Loucy (cell line): ENCODE data around the gene MCU.
"Not testable (repeated sequence)": the region's sequence is repeated elsewhere in the genome, so short reads cannot be mapped to it uniquely, and the experiment has no call there.

Experiments
- H2AFZ ChIP-seq: fragments of 200-600 bp; sonication (generic); 2 replicates; pipeline ENCODE4 v1.6.0; 2016; ENCODE audit warnings: antibody characterized with exemption, mild to moderate bottlenecking, low read length, moderate library complexity
- H3F3A ChIP-seq: fragments of 200-600 bp; 2 replicates; pipeline ENCODE4 v1.6.0; 2016; ENCODE audit warnings: antibody characterized with exemption, low read depth, mild to moderate bottlenecking
- H3K27me3 ChIP-seq: fragments of 200-600 bp; sonication (generic); 2 replicates; pipeline ENCODE4 v1.6.1; 2014; ENCODE audit warnings: low read length, mild to moderate bottlenecking; ENCODE audit not compliant: insufficient read depth, poor library complexity, severe bottlenecking
- H3K36me3 ChIP-seq: fragments of 200-600 bp; sonication (generic); 2 replicates; pipeline ENCODE4 v1.6.1; 2016; ENCODE audit warnings: low read length; ENCODE audit not compliant: insufficient read depth
- H3K4me1 ChIP-seq: fragments of 200-600 bp; sonication (generic); 2 replicates; pipeline ENCODE4 v1.5.1; 2014; ENCODE audit warnings: low read length, mild to moderate bottlenecking; ENCODE audit not compliant: insufficient read depth, poor library complexity, severe bottlenecking
- H3K4me2 ChIP-seq: fragments of 200-600 bp; sonication (generic); 2 replicates; pipeline ENCODE4 v1.6.0; 2014; ENCODE audit warnings: antibody characterized with exemption, low read length, low read depth, mild to moderate bottlenecking; ENCODE audit not compliant: poor library complexity, severe bottlenecking
- H3K4me3 ChIP-seq: fragments of 200-600 bp; sonication (generic); 2 replicates; pipeline ENCODE4 v1.5.1; 2014; ENCODE audit warnings: low read length, mild to moderate bottlenecking, mixed read lengths; ENCODE audit not compliant: poor library complexity, severe bottlenecking
- H3K79me2 ChIP-seq: fragments of 200-600 bp; sonication (generic); 2 replicates; pipeline ENCODE4 v1.6.1; 2014; ENCODE audit warnings: low read length; ENCODE audit not compliant: insufficient read depth
- H3K9ac ChIP-seq: fragments of 200-600 bp; sonication (generic); 2 replicates; pipeline ENCODE4 v1.6.0; 2014; ENCODE audit warnings: mild to moderate bottlenecking, low read depth, low read length, moderate library complexity; ENCODE audit not compliant: poor library complexity, severe bottlenecking
- H3K9me2 ChIP-seq: fragments of 200-600 bp; sonication (generic); replicated peaks from 2 replicates; pipeline ENCODE4 v1.6.1; 2016; ENCODE audit warnings: low read depth, low read length, mixed read lengths
- H3K9me3 ChIP-seq: fragments of 200-600 bp; sonication (generic); 2 replicates; pipeline ENCODE4 v1.6.1; 2014; ENCODE audit warnings: mild to moderate bottlenecking, antibody characterized with exemption, low read length, low read depth; ENCODE audit not compliant: insufficient read depth
- H4K20me1 ChIP-seq: fragments of 200-600 bp; sonication (generic); 2 replicates; pipeline ENCODE4 v1.6.0; 2014; ENCODE audit warnings: antibody characterized with exemption, low read length, mild to moderate bottlenecking; ENCODE audit not compliant: insufficient read depth, poor library complexity, severe bottlenecking
- CTCF ChIP-seq: fragments of 200-600 bp; sonication (generic); conservative IDR thresholded peaks from 2 replicates; pipeline ENCODE4 v1.5.1; 2014; ENCODE audit warnings: mild to moderate bottlenecking, antibody characterized with exemption, low read length
- EZH2phosphoT487 ChIP-seq: fragments of 200-600 bp; IDR thresholded peaks from 2 replicates; pipeline ENCODE4 v1.6.1; 2018; ENCODE audit warnings: antibody characterized with exemption, mild to moderate bottlenecking, moderate library complexity, borderline replicate concordance

Gene MCU

GRCh38 chr10:72913287-72913686, 221.3 kb downstream of the MCU start:
- H3K9ac ChIP-seq: no peak overlapping the region
- TF ChIP-seq CTCF (no peak), EZH2phosphoT487 (no peak)
- no peaks in the 10 kb centered on the region for H3K79me2 ChIP-seq
- H3K9me3 ChIP-seq: no peaks in the 10 kb centered on the region
- no peak overlapping the region for H3K4me3 ChIP-seq
- no peaks in the 10 kb centered on the region for H3K4me1 ChIP-seq
- H3K4me2 ChIP-seq: no peak overlapping the region
- no peaks in the 10 kb centered on the region for H3F3A ChIP-seq
- H3K36me3 ChIP-seq: no peaks in the 10 kb centered on the region
- H2AFZ ChIP-seq: no peak overlapping the region
- H4K20me1 ChIP-seq: no peaks in the 10 kb centered on the region
- no peaks in the 10 kb centered on the region for H3K9me2 ChIP-seq
- H3K27me3 ChIP-seq: no peaks in the 10 kb centered on the region

- not testable (repeated sequence) for H3F3A ChIP-seq, H3K27me3 ChIP-seq, H3K9me2 ChIP-seq, H3K4me1 ChIP-seq, H3K36me3 ChIP-seq, H3K4me2 ChIP-seq, H3K9me3 ChIP-seq, H3K79me2 ChIP-seq, H3K9ac ChIP-seq, H3K4me3 ChIP-seq, H4K20me1 ChIP-seq, H2AFZ ChIP-seq
Observed at GRCh38 chr10:72917201-72917600, 225.3 kb downstream of the MCU start.

- not testable (repeated sequence) for H2AFZ ChIP-seq, H3K9me3 ChIP-seq, H3F3A ChIP-seq, H3K79me2 ChIP-seq, H3K4me1 ChIP-seq, H4K20me1 ChIP-seq, H3K4me2 ChIP-seq, H3K4me3 ChIP-seq, H3K27me3 ChIP-seq, H3K9me2 ChIP-seq, H3K36me3 ChIP-seq, H3K9ac ChIP-seq
Observed at GRCh38 chr10:72917803-72918332, 225.9 kb downstream of the MCU start.

- H3K4me2 ChIP-seq: no peak overlapping the region
- H3K27me3 ChIP-seq: no peaks in the 10 kb centered on the region
- H3K9me2 ChIP-seq: no peaks in the 10 kb centered on the region
- no peak overlapping the region for H3K4me3 ChIP-seq
- H3K79me2 ChIP-seq: no peaks in the 10 kb centered on the region
- no peaks in the 10 kb centered on the region for H3K4me1 ChIP-seq
- H3F3A ChIP-seq: no peaks in the 10 kb centered on the region
- H3K9ac ChIP-seq: no peak overlapping the region
- no peaks in the 10 kb centered on the region for H3K36me3 ChIP-seq
- TF ChIP-seq CTCF (no peak), EZH2phosphoT487 (no peak)
- H2AFZ ChIP-seq: no peak overlapping the region
- no peaks in the 10 kb centered on the region for H4K20me1 ChIP-seq
- 0 out of 2 replicates have a peak, but pooled peaks cover 5% of the 10 kb centered on the region for H3K9me3 ChIP-seq
Observed at GRCh38 chr10:72918352-72918751, 226.4 kb downstream of the MCU start.

GRCh38 chr10:72921147-72921683, 229.3 kb downstream of the MCU start:
- H3K36me3 ChIP-seq, H3K4me2 ChIP-seq, H3K79me2 ChIP-seq, H2AFZ ChIP-seq, H3K4me3 ChIP-seq, H3K9me2 ChIP-seq, H3K9ac ChIP-seq, H4K20me1 ChIP-seq, H3K9me3 ChIP-seq, H3K27me3 ChIP-seq, H3K4me1 ChIP-seq, H3F3A ChIP-seq: not testable (repeated sequence)
